HG03565 (cell line): ENCODE measurements around the gene GATAD2B.
A peak's percentile ranks its signal among the peaks of the same experiment; 100 is the strongest.

Experiments
- ATAC-seq: cut with Tn5 transposase; IDR thresholded peaks from one replicate; pipeline ENCODE4 v1.9.1; 2021; ENCODE audit warnings: mild to moderate bottlenecking, moderate library complexity; ENCODE audit not compliant: unreplicated experiment

GATAD2B gene

DNA sequence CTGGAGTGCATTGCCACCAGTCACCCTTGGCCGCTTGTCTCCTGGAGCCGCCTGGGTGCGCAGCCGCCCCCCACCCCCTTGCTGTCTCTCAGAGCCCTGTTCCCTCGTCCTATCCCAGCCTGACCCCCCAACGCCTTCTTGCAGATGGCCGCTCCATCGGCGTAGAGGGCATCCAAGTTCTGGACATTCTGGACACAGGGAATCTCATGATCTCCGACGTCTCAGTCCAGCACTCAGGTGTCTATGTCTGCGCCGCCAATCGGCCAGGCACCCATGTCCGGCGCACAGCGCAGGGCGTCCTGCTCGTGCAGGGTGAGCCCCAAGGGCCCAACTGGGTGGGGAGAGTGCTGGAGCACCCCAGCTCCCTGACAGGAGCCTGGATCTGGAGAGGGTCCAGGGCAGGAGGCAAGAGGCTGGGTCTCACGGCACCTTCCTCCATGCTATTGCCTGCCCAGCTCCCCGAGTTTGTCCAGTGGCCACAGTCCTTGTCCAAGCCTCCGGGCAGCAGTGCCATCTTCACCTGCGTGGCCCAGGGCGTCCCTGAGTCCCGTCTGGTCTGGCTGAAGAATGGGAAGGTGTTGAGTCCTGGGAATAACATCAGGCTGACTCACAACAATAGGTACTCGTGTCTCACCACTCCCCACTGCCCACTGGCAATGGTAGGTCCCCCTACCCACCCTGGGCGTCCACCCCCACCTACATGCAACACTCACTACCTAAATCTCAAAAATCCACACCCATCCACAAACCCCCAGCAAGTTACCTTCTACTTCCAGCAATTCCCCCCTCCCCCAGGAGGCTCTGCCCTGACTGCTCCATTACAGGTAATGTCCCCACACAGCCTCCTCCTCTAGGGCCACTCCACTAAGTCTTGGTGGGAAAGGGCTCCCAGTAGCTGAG is 123.0 kb downstream of the GATAD2B start:
- no peak for ATAC-seq

DNA sequence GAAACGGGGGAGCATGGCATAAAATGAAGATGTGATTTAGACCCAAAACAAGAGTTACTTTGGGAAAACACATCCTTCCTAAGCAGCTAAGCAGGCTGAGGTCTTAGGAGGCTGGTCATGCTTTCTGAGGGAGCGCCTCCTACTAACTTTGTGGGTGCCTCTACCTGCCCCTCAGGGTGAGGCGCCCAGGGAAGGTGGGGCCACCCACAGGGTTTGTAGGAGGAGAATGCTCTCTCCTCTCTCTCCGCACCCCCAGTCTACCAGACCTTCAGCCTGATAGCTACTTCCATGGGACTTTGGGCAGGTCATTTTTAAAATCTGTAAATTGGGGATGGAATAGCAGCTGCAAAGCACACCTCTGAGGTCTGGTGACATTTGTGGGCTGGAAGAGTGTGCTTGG is 123.8 kb downstream of the GATAD2B start:
- ATAC-seq, result no peak

DNA sequence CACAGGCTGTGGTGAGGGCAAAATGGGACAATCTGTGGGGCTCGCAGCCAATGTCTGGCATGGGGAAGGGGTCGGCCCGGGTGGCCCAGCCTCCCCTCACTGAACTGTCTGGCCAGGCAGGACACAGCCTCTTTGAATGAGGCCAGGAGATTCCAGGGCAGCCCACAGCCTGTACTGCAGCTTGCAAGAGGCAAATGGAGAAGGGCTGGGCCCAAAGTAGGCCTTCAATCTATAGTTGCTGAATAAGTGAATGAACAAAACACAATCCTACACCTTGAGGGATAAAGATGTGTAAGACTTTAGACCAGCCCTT is 124.3 kb downstream of the GATAD2B start:
- ATAC-seq, result no peak

DNA sequence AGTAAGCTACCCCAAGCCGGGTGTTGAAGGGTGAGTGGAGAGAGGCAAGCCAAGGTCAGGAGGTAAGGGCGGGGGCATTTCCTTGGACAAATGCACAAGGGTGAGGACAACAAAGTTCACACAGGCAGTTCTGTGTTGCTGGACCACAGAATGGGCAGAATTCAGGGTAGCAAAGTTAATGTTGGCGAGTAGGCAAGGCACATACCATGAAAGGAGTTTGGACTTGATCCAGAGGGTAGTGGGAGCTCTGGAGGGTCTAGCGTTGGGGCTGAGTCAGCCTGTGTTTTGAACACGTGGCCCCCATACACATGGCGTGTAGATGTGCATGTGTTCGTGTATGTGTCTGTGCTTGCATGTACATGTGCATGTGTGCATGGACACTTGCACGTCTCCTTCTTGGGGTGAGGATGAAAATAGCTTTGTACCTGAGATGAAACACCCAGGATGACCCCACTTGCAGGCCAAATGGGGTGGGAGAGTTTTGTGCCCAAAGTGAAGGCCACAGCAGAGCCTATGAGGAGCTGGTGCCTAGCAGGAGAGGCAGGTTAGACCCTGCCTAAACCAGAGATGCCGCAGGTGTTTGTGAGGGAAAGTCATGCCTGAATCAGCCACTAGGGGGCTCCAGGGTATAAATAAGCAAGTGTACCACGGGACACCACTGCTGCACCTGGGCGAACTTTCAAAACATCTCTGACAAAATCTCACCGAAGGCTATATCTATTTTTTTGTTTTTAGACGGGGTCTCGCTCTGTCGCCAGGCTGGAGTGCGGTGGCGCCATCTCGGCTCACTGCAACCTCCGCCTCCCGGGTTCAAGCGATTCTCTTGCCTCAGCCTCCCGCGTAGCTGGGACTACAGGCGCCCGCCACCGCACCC is 125.7 kb downstream of the GATAD2B start:
- ATAC-seq, result peak; percentile 56

DNA sequence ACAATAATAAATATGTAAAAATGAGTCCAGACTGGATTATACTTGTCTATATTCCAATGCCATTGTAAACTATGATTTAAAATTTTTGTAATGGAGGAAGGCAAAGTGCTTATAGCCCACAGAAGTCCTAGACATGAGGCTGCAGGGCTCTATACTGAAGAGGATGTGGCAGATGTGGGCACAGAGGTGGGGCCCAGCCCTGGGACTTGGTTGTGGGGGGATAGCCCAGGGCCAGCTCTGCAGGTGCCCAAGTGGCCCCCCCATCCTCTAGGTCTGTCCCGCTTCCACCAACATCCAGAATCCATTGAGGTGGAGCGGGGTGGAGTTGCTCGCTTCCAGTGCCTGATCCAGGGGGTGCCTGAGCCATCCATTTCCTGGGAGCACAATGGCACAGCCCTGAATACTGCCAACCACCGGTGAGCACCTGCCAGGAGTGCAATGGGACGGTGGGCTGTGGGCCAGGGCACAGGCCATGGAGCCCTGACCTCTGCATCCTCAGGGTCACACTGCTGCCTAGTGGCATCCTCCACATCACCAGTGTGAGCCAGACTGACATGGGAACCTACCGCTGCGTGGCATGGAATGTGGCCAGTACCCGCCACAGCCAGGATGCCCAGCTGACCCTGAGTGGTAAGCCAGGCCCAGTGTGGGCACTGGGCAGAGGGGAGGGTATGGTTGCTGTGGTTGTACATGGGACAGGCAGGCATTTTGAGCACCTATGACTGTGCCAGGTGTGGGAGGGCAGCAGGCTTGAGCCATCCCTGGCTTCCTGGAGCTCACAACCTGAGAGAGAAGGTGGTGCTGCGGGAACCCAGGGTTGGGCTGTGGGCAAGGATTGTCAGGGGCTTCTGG is 126.6 kb downstream of the GATAD2B start:
- ATAC-seq, result no peak

DNA sequence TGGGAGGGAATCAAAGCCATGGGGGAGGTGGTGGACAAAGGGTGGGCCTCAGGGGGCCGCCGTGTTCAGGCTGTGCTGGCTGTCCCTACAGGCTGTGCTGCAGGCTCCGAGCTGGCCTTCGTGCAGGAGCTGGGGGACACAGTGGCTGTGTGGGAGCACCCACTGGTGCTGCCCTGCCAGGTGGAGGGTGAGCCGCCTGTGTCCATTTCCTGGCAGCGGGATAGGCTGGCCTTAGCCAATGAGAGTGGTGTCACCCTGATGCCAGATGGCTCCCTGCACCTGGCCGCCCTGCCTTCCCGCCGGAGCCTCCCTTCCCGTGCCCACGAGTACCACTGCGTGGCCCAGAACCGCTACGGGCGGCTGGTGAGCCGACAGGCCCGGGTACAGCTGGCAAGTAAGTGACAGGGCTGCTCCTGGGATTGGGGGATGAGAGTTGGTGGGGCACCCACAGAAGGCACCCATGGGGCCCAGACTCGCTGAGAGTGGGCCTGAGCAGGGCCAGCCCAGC is 127.4 kb downstream of the GATAD2B start:
- ATAC-seq, result no peak

DNA sequence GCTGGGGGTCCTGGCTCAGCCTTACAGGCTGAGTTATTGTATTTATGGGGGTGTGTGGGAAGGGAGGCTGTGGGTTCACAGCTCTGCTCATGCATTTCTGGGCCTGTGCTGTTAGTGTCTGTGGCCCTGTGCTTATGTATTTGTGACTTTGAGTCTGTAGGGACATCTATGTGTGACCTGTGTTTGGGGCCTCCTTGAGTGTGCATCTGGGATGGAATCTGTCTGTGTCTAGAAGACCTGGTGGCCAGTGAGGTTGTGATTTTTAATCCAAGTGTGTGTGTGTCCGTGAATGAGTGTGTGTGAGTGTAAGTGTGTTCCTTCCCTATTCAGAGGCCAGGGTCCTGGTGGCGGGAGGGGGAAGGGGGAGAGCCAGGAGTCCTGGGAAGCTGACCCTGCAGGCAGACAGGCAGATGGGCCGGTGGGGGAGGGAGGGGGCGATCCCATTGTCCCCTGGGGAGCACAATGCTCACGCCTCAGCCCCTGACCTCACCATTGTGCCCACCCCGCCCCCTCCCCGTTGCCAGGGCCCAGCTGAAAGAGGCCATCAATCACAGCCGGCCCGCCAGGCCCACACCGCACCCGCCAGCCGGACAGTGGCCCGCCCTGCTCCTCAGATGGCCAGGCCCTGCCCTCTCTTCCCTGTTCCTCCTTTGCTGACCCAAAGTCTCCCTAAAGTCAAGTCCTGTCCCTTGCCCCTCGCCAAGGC is 128.0 kb downstream of the GATAD2B start:
- ATAC-seq, result no peak

DNA sequence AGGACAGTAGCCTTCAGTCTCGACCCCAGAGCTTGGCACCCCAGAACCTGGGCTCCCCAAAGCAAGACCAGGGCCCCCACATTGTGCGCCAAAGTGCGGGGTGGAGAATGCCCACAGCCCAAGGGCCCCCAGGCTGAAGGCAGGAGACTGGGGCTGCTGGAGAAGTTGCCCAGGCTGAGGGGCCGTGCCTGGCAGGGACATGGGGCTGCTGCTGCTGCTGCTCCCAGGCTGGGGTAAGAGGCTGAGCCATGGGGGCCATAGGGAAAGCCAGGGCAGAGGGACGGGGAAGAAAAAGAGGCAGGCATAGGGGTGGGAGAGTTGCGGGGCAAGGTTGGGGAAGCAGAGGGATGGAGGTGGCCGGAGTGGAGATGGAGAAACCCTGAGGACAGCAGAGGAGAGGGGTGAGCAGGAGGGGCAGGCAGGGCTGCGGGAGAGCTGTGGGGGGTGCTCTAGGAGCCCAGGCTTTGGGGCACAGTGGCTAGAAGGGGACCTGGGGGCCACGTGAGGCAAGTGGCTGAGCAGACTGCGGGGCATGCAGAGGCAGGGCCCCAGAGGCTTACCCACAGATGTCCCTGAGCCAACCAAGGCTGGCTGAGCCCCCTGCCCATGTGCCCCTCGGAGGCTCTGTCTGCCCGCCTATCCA is 128.7 kb downstream of the GATAD2B start:
- no peak for ATAC-seq

DNA sequence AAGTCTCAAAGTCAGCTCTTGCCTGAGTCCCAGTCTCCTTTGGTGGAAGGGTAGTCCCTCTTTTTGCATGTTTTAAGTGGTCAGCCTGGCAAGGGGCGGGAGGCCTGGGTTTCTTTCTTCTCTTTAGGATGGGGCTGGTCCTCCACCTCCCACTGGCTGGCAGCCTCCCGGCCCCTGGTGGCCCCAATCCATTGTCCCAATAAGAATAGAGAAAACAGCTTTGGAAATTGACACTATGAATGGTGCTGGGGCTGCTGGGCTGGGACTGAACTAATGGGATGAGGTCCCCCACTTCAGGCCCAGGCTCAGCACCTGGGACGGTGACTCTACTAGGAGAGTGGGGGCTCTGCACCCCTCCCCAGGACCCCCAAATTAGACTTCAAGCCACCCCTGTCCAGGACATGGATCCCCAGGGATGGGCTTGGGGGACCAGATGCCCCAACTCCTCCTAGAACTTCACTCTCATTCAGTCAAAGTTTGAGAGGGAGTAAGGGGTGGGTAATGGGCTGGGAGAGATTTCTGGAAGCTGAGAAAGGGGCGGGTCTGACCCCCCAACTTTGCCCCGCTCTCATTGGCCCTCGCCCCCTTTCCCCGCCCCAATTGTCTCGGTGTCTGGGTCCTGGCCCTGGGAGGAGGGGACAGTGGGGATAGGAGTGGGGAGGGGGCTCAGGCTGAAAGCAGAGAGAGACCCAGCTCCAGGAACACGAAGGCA is 129.4 kb downstream of the GATAD2B start:
- ATAC-seq, result no peak

DNA sequence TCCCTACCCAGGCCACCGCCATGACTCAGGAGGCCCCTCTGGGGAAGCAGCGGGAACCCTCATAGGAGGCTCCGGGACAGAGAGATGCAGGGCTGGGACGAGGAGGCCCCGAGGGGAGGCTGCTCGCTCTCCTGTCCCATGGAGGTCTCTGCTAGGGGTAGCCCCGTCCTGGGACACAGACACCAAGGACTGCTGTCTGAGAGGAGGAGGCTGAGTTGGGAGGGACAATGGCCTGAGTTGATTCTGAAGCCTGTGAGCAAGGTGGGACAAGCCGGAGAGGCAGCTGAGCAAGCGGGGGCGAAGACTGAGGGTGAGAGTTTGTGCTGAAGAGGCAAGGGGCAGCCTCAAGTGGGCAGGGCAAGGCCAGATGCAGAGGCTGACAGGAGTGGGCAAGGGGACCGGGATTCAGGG is 130.1 kb downstream of the GATAD2B start:
- ATAC-seq, result no peak

DNA sequence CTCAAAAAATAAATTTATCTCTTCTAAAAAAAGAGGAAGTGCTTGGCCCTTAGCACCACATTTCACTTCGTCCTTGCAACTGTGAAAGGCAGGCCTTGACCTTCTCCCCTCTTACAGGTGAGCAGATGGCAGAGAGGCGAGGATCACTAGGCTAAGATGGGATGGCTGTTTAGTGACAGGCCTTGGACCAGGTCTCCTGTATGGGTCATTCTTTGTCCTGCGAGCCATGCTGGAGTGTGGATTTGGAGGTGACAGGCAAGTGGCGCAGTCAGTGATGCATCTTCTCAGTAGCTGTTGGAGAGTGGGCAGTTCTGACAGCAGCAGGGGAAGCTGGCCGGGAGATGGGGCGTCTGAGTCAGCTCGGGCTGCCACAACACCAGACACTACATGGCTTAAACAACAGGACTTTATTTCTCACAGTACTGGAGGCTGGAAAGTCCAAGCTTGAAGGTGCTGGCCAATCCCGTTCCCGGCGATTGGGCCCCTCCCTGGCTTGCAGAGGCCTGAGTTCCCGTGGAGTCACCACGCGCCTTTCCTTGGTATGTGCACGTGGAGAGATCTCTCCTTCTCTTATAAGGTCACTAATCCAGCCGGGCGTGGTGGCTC is 131.0 kb downstream of the GATAD2B start:
- no peak for ATAC-seq

DNA sequence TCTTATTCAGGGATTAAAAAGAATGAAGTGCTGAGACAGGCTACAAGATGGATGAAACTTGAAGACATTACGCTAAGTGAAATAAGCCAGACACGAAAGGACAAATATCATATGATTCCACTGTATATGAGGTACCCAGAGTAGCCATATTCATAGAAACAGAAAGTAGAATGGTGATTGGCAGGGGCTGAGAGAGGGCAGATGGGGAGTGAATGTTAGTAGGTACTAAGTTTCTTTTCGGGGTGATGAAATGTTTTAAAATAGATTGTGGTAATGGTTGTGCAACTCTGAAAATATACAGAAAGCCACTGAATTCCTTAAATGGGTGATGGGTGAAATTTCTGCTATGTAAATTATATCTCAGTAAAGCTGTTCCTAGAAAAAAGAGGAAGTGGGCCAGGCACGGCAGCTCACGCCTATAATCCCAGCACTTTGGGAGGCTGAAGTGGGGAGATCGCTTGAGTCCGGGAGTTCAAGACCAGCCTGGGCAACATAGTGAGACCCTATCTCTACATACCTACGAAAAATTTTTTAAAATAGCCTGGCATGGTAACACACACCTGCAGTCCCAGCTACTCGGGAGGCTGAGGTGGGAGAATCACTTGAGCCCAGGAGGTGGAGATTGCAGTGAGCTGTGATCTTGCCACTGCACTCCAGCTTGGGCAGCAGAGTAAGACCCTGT is 131.7 kb downstream of the GATAD2B start:
- peak; percentile 86 for ATAC-seq

DNA sequence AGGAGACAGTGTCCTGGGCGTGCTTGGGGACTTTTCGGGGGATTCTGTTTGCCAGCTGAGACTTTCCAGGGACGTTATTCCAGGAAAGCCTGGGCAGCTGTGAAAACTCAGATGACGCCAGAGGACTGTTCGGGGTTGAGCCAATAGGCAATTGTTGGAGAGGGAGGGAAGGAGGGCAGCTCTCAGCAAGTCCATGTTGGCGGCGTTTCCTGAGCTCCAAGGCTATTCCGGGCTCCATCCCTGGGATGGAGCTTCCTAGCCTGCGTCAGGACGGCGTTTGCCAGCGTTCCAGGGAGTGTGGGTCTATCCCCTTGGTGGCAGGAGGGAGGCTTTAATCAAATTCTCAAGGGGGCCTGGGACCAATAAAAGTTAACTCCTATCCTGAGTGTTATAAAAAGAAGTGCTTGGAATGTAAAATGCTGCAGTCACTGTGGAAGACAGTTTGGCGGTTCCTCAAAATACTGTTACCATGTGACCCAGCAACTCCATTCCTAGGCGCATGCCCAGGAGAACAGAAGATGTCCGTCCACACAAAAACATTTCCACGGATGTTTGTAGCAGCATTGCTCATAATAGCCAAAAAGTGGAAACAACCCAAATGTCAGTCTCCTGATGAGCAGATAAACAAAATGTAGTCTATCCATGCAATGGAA is 132.3 kb downstream of the GATAD2B start:
- ATAC-seq, result no peak

DNA sequence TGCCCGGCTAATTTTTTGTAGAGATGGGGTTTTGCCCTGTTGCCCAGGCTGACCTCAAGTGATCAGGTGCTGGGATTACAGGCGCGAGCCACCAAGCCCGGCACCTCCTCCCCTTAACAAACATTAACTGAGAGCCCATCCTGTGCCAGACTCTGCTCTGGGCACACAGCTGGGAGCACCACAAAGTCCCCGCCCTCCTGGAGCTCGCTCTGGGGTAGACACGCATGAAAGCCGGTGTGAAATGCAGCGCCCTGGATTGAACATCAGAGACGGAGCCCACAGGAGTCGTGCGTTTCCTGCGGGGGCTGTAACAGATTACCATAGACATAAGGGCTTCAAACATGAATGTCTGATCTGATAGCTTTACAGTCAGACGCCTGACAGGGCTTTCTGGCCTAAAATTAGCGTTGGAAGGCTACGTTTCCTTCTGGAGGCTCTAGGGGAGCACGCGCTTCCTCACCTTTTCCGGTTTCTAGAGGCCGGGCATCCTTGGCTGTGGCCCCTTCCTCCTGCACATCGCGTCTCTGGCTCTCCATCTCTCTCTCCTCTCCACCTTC is 133.2 kb downstream of the GATAD2B start:
- no peak for ATAC-seq

DNA sequence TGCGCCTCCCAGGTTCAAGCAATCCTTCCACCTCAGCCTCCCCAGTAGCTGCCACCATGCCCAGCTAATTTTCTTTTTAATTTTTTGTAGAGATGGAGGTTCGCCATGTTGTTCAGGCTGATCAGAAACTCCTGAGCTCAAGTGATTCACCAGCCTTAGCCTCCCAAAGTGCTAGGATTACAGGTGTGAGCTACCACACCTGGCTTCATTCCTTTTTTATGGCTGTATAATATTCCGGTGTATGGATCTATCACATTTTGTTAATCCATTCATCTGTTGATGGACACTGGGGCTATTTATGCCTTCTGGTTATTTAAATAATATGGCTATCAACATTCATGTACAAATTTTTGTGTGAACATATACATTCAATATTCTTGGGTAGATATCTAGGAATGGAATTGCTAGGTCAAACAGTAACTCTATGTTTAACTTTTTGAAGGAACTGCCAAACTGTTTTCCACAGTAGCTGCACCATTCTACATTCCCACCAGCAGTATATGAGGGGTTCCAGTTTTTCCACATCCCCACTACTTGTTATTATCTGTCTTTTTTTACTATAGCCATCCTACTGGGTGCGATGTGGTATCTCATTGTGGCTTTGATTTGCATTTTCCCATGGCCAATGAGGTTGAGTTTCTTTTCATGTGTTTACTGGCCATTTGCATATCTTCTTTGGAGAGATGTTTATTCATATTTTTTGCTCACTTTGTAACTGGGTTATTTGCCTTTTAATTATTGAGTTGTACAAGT is 136.6 kb downstream of the GATAD2B start:
- no peak for ATAC-seq
